Neural progenitor cell (in vitro differentiated cells): Measurements from ENCODE around the gene TSGA10.

Experiments used
- EZH2 ChIP-seq: fragments of 200-600 bp; sonication (generic); IDR thresholded peaks from 2 replicates; pipeline ENCODE4 v1.6.1; 2017; ENCODE audit warnings: antibody characterized with exemption, mild to moderate bottlenecking, moderate library complexity
- EZH2phosphoT487 ChIP-seq: fragments of 200-600 bp; sonication (generic); IDR thresholded peaks from 2 replicates; pipeline ENCODE4 v1.6.1; 2017; ENCODE audit warnings: antibody characterized with exemption
- TF ChIP-seq, protein P1 (sequence below): fragments of 200-600 bp; sonication (generic); IDR thresholded peaks from 2 replicates; pipeline ENCODE4 v1.5.1; 2017; ENCODE audit warnings: antibody characterized with exemption, mild to moderate bottlenecking

DNA sequence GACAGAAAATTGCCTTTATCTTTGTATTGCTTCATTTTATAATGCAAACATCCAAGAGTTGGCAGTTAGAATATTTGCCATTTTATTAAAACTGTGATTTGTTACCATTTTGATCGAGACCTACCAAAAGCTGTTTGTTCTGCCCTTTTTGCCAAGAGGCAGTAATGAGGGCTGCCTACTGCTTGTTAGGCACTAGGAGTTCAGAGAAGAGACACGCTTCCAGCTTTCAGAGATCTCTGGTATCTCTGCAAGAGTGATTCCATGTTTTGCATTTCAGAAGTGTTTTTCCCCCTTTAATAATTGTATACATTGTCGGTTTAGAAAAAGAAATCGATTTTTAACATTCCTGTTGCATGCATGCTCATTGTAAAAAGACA, 26.9 kb upstream of the TSGA10 start:
- TF ChIP-seq, protein P1, sequence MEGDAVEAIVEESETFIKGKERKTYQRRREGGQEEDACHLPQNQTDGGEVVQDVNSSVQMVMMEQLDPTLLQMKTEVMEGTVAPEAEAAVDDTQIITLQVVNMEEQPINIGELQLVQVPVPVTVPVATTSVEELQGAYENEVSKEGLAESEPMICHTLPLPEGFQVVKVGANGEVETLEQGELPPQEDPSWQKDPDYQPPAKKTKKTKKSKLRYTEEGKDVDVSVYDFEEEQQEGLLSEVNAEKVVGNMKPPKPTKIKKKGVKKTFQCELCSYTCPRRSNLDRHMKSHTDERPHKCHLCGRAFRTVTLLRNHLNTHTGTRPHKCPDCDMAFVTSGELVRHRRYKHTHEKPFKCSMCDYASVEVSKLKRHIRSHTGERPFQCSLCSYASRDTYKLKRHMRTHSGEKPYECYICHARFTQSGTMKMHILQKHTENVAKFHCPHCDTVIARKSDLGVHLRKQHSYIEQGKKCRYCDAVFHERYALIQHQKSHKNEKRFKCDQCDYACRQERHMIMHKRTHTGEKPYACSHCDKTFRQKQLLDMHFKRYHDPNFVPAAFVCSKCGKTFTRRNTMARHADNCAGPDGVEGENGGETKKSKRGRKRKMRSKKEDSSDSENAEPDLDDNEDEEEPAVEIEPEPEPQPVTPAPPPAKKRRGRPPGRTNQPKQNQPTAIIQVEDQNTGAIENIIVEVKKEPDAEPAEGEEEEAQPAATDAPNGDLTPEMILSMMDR = no peak
- TF ChIP-seq EZH2 (no peak), EZH2phosphoT487 (no peak)
